IMR-90 (cell line): ENCODE measurements around the gene WHRN. TPM values are rescaled to one million over a fixed set of nuclear protein-coding genes. Genes with fewer than 3 reads are reported as not detected.

Experiments used
- ATAC-seq: fragments of 200-7000 bp; cut with Tn5 transposase; 2 replicates; pipeline ENCODE4 v1.9.1; 2020; ENCODE audit warnings: low read depth, mild to moderate bottlenecking, moderate library complexity
- BruUV-seq: library from RNA; stranded (reverse); fragments of 400-500 nt; replicated peaks from 2 replicates; lab custom pipeline; 2021; lab: Mats Ljungman, UMichigan
- CTCF ChIA-PET: fragments of 300-600 bp; formaldehyde crosslinking; extraction: SDS; loops from one replicate; lab custom pipeline; 2021; ENCODE audit warnings: antibody characterized with exemption; lab: Yijun Ruan, JAX
- POLR2A ChIA-PET: fragments of 300-600 bp; sonication (Branson Sonifier 250); formaldehyde crosslinking; loops from one replicate; lab custom pipeline; 2022; ENCODE audit warnings: antibody characterized with exemption; ENCODE audit not compliant: unreplicated experiment; lab: Charles Lee
- DNase-seq: peaks from one replicate; pipeline ENCODE4 v3.0.0; 2013
- H2AFZ ChIP-seq: replicated peaks from 2 replicates; pipeline ENCODE3; 2013; ENCODE audit warnings: low read length, mild to moderate bottlenecking; ENCODE audit not compliant: poor library complexity
- H2AK5ac ChIP-seq: 2 replicates; pipeline ENCODE4 v1.6.1; 2013; ENCODE audit warnings: low read depth, low read length, inconsistent platforms
- H2AK9ac ChIP-seq: replicated peaks from 2 replicates; pipeline ENCODE3; 2013; ENCODE audit warnings: mild to moderate bottlenecking, low read depth, low read length, moderate library complexity; ENCODE audit not compliant: poor library complexity
- H2BK120ac ChIP-seq: 2 replicates; pipeline ENCODE4 v1.6.1; 2013; ENCODE audit warnings: low read depth, low read length, inconsistent platforms
- H2BK15ac ChIP-seq: 3 replicates; pipeline ENCODE4 v1.6.1; 2013; ENCODE audit warnings: low read depth, low read length, inconsistent platforms
- H2BK20ac ChIP-seq: 2 replicates; pipeline ENCODE4 v1.6.1; 2013; ENCODE audit warnings: low read depth, mild to moderate bottlenecking, inconsistent platforms, low read length, moderate library complexity
- H2BK5ac ChIP-seq: 2 replicates; pipeline ENCODE4 v1.6.1; 2013; ENCODE audit warnings: mild to moderate bottlenecking, low read depth, low read length, inconsistent platforms; ENCODE audit not compliant: poor library complexity, severe bottlenecking
- H3K14ac ChIP-seq: replicated peaks from 2 replicates; pipeline ENCODE4 v1.6.1; 2013; ENCODE audit warnings: low read depth, low read length, inconsistent platforms
- H3K18ac ChIP-seq: 2 replicates; pipeline ENCODE4 v1.6.1; 2013; ENCODE audit warnings: low read depth, low read length, control low read depth
- H3K23ac ChIP-seq: 2 replicates; pipeline ENCODE4 v1.6.1; 2013; ENCODE audit warnings: low read depth, low read length, inconsistent platforms
- H3K27ac ChIP-seq: 2 replicates; pipeline ENCODE4 v1.5.1; 2013; ENCODE audit warnings: mild to moderate bottlenecking, control low read depth, low read length; ENCODE audit not compliant: insufficient read depth
- H3K27me3 ChIP-seq: 2 replicates; pipeline ENCODE4 v1.6.1; 2013; ENCODE audit warnings: low read length; ENCODE audit not compliant: control insufficient read depth, insufficient read depth
- H3K36me3 ChIP-seq: 2 replicates; pipeline ENCODE4 v1.6.1; 2013; ENCODE audit warnings: low read length, mixed read lengths; ENCODE audit not compliant: control insufficient read depth, insufficient read depth
- H3K4ac ChIP-seq: 2 replicates; pipeline ENCODE4 v1.6.1; 2013; ENCODE audit warnings: low read depth, low read length, inconsistent platforms
- H3K4me1 ChIP-seq: 2 replicates; pipeline ENCODE4 v1.6.1; 2013; ENCODE audit warnings: low read length, mixed read lengths; ENCODE audit not compliant: control insufficient read depth, insufficient read depth
- H3K4me2 ChIP-seq: 2 replicates; pipeline ENCODE4 v1.6.1; 2013; ENCODE audit warnings: low read depth, mild to moderate bottlenecking, control low read depth, low read length, moderate library complexity
- H3K4me3 ChIP-seq: 2 replicates; pipeline ENCODE4 v1.5.1; 2013; ENCODE audit warnings: low read depth, mild to moderate bottlenecking, control low read depth, low read length, moderate library complexity; ENCODE audit not compliant: insufficient read depth
- H3K56ac ChIP-seq: 2 replicates; pipeline ENCODE4 v1.6.1; 2013; ENCODE audit warnings: low read length, inconsistent platforms; ENCODE audit not compliant: insufficient read depth; ENCODE audit errors: extremely low read depth
- H3K79me1 ChIP-seq, 2 experiments: 2 replicates each; pipeline ENCODE4 v1.6.1; 2013; ENCODE audit warnings: low read length in 2 of 2, inconsistent platforms in 1 of 2, low read depth in 1 of 2
- H3K9ac ChIP-seq: 2 replicates; pipeline ENCODE4 v1.6.1; 2013; ENCODE audit warnings: low read depth, low read length, control low read depth
- H3K9me1 ChIP-seq: 2 replicates; pipeline ENCODE4 v1.6.1; 2013; ENCODE audit warnings: low read length, inconsistent platforms; ENCODE audit not compliant: insufficient read depth
- H3K9me3 ChIP-seq: 2 replicates; pipeline ENCODE4 v1.6.1; 2013; ENCODE audit warnings: low read length; ENCODE audit not compliant: control insufficient read depth, insufficient read depth
- H4K20me1 ChIP-seq: 2 replicates; pipeline ENCODE4 v1.6.1; 2013; ENCODE audit warnings: low read length, inconsistent platforms; ENCODE audit not compliant: insufficient read depth
- H4K5ac ChIP-seq: 2 replicates; pipeline ENCODE4 v1.6.1; 2013; ENCODE audit warnings: mild to moderate bottlenecking, low read depth, low read length, control low read depth
- H4K8ac ChIP-seq, 2 experiments: 2 replicates each; pipeline ENCODE4 v1.6.1; 2013; ENCODE audit warnings: low read depth in 2 of 2, low read length in 2 of 2, control low read depth in 1 of 2, inconsistent platforms in 1 of 2
- H4K91ac ChIP-seq: 2 replicates; pipeline ENCODE4 v1.6.1; 2013; ENCODE audit warnings: low read depth, low read length, inconsistent platforms; ENCODE audit not compliant: insufficient read depth
- BHLHE40 ChIP-seq: fragments of 150-350 bp; IDR thresholded peaks from 2 replicates; pipeline ENCODE4 v1.6.1; 2016; ENCODE audit warnings: mild to moderate bottlenecking, low read depth, low read length
- FOS ChIP-seq: fragments of 150-350 bp; IDR thresholded peaks from 2 replicates; pipeline ENCODE4 v1.6.1; 2016; ENCODE audit warnings: low read depth, low read length
- MXI1 ChIP-seq: IDR thresholded peaks from 2 replicates; pipeline ENCODE4 v1.6.1; 2012; ENCODE audit warnings: low read depth, mild to moderate bottlenecking, low read length, moderate library complexity, borderline replicate concordance
- RCOR1 ChIP-seq: IDR thresholded peaks from 2 replicates; pipeline ENCODE4 v1.6.1; 2012; ENCODE audit warnings: mild to moderate bottlenecking, low read length, improper control_type of control experiment; ENCODE audit not compliant: insufficient replicate concordance
- USF2 ChIP-seq: fragments of 150-350 bp; IDR thresholded peaks from 2 replicates; pipeline ENCODE4 v1.6.1; 2017; ENCODE audit warnings: mild to moderate bottlenecking, antibody characterized with exemption, low read length, low read depth
- WGBS, 2 experiments: methylation state at CpG; one replicate each; pipeline versions ENCODE4 v1.1.5 to v1.1.7; 2013; ENCODE audit warnings: missing lambda C conversion rate in 2 of 2; ENCODE audit not compliant: insufficient read length in 1 of 2; ENCODE audit errors: extremely low coverage in 2 of 2; 5-methylcytosine and 5-hydroxymethylcytosine counted together
- dilution Hi-C: fragments of 300-500 bp; cut with HindIII; formaldehyde crosslinking; loops from one replicate; pipeline ENCODE4 v1.14.3; 2018; ENCODE audit warnings: low sequenced_read_pairs; ENCODE audit not compliant: unreplicated experiment
- in situ Hi-C: fragments of 300-500 bp; cut with MboI; formaldehyde crosslinking; loops from 3 replicates; pipeline ENCODE4 v1.14.3; 2019; ENCODE audit warnings: low sequenced_read_pairs, inconsistent platforms, mixed read lengths
- intact Hi-C: fragments of 100-400 bp; cut with micrococcal nuclease; formaldehyde crosslinking; loops from 2 replicates; pipeline ENCODE4 v1.10.0; 2022
- polyA plus RNA-seq, 3 experiments: library from polyadenylated mRNA; depleted of rRNA; stranded (reverse); fragments of >200 nt; gene quantifications; 2 replicates each; pipeline ENCODE4 v1.2.3, GENCODE V29; 2012; ENCODE audit warnings: low replicate concordance in 1 of 3
- total RNA-seq: library from RNA; depleted of rRNA; stranded (reverse); fragments of >200 nt; gene quantifications from 2 replicates; pipeline ENCODE4 v1.2.3, GENCODE V29; 2012

Gene WHRN
- total and polyA plus RNA-seq, 2 of the 4 experiments (the other 2 are of a cell fraction) = 0.18 to 2.6 TPM

GRCh38 chr9:114499941-114500696, 5.2 kb downstream of the WHRN start:
- Histone ChIP-seq H3K4me3 (no peak overlapping the region), H3K27me3 (peaks cover 14% of the 10 kb centered on the region), H2AK9ac (no peak overlapping the region), H3K9me3 (no peaks in the 10 kb centered on the region), H3K9ac (no peak overlapping the region), H4K8ac (no peak overlapping the region), H3K56ac (no peak overlapping the region), H2BK120ac (no peak overlapping the region), H3K4me2 (no peak overlapping the region), H3K18ac (no peak overlapping the region), H3K4ac (no peak overlapping the region), H2BK15ac (no peak overlapping the region), H3K36me3 (no peaks in the 10 kb centered on the region), H3K4me1 (peaks cover 11% of the 10 kb centered on the region), H4K91ac (no peak overlapping the region), H2BK20ac (no peak overlapping the region), H3K79me1 (no peaks in the 10 kb centered on the region; a peak in 1 of 4 replicates), H3K9me1 (peaks cover 5% of the 10 kb centered on the region; the same call in 1 of the 2 replicates), H4K5ac (no peak overlapping the region), H3K14ac (no peak overlapping the region), H3K27ac (no peak overlapping the region), H4K20me1 (peaks cover 3% of the 10 kb centered on the region; the same call in 1 of the 2 replicates), H3K23ac (no peak overlapping the region), H2AK5ac (no peak overlapping the region), H2AFZ (no peak overlapping the region), H2BK5ac (no peak overlapping the region)
- ChIA-PET CTCF (interaction anchor here (0.6 kb wide), 1 partner anchor 153 kb away, joined by 3 read pairs; no protein-coding TSS in a partner anchor), POLR2A (no interaction called here)
- dilution Hi-C loops = no loop called here
- 94% methylated on average over 2 of the region's 9 CpGs; no CpG with 5 or more reads in 1 of the 2 experiments for WGBS, 2 experiments
- DNase-seq = no peak
- TF ChIP-seq BHLHE40 (no peak), MXI1 (no peak), USF2 (no peak), RCOR1 (no peak), FOS (no peak)
- in situ Hi-C loops = no loop called here
- ATAC-seq = no peak
- intact Hi-C loops = loop anchor here (10.0 kb wide), 1 partner anchor 165 kb away; no protein-coding TSS in a partner anchor
- BruUV-seq = no TSS peak
